ENCODE data around the gene ATOSB.

- no peak for TF ChIP-seq CTCF (IDR thresholded peaks at IDR 0.05)
- no peak for TF ChIP-seq POLR2A (IDR thresholded peaks at IDR 0.05)
Measured at GRCh38 chr9:35089434-35089833, 26.2 kb downstream of the ATOSB start.

Data from lower leg skin (tissue), 3 donors.